Stimulated activated CD8-positive, alpha-beta memory T cell treated with anti-CD3 and anti-CD28 coated beads, Interleukin-7, amount 100 ng/mL, for 48 hours (primary cell): Measurements from ENCODE around the gene OPCML.

ENCODE experiments used
- DNase-seq, 2 donors: peaks; one replicate each; pipeline ENCODE4 v3.0.0-alpha.2; 2020; ENCODE audit warnings: low read depth in 1 of 2; ENCODE audit errors: extremely low read depth in 1 of 2

OPCML gene

DNA sequence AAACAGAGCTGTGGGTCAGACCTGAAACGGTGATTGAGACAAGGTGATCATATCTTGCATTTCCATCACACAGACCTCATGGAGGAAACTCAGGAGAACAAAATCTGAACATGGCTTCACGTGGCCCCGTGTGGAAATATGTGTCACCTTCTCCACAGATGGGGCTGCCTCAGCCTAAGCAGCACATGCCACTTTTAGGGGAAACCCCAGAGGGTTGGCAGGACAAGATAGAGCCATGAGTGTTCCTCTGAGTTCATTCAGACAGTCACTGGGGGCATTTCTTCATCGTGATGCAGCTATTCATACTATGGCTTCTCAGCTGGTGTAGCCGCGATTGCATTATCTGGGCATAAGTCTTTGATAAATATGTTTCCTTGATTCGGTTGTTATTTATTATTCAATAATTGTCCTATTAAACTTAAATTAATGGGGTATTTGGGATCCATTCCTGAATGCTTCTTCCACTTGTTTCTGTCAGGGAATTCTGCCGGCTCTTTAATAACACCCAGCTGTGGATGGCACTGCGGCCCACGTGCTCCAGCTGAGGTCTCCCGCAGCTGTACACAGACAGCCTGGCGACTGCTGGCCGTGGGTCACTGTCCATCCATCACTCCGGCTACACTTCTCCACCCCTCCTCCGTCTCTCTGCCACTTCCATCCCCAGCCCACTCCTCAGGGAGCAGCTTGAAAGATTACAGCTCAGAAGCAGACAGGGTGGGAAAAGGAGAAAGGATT is 485.1 kb downstream of the OPCML start:
- DNase-seq = no peak

DNA sequence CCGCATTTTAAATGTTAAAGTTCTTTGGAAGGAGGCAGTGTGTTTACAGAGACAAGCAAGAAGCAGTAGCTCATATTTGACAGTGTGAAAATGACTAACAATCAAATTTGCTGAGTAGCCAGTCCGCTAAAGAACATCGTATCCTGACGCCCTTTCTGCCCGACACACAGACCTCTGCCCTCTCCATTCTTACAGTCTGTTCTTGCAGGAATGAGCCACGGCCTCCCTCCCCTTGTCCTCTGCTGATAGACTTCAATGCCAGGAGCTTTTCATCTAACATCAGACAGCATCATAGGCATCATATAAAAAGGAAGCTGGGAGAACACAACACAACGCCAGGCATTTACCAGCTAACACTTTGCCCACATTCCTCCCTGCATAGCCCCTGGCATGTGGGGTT is 486.0 kb downstream of the OPCML start:
- DNase-seq = no peak

DNA sequence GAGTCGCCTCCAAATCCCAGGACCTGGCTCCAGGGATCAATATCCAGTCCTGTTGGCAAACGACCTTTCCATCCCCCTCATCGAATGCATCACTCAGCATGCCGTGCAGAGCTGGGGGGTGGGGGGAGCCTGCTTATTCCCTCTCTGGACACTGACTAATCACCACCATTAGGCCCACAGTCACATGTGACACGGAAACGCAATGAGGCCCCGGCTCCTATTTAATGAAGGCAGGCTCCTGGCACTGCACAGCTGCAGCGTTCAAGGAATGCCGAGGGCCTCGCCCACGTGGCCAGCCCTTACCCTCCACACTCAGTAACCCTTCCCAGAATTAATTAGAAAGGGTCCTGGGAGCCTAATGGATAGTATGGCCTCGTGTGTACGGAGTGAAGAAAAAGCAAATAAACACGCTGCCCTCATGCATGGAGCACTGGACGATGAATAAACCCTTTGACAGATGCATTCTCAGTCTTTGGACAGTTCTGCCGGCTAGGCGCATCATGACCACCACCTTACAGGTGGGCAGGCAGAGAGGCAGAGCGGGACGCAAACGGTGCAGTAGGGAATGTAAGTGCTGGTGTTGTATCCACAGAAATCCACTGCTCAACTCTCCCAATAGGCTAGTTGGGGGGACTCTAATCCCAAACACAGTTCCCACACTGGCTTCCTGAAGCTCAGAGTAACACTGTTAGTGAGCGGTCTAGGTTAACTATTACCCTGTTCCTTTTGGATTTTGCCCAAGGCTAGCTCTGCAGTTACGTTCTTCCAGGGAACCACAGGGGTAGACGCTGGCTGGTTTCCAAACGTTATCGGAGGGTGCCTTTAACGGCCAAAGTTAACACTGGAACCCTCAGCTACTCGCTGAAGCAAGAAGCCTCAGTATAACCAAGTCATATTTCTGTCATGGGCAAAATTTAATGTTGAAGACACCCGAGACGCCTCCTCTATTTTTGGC is 490.1 kb downstream of the OPCML start:
- no peak for DNase-seq

DNA sequence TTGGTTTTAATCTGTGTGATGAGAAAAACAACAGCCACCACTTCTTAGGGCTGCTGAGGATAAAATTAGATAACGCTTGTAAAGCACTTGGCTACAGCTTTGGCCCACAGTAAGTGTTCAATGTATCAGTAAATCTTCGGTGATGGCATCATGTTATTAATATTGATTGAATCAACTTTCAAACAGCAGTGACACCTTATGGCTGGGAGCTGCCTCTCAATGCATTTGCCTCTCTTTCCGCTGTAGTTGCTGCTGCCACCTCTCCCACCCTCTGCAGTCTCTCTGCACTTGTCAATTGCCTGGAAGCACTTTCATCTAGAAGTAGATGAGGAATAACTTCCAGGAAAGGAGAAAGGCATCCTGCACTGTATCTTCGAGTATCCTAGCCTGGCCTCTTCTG is 491.1 kb downstream of the OPCML start:
- no peak for DNase-seq

DNA sequence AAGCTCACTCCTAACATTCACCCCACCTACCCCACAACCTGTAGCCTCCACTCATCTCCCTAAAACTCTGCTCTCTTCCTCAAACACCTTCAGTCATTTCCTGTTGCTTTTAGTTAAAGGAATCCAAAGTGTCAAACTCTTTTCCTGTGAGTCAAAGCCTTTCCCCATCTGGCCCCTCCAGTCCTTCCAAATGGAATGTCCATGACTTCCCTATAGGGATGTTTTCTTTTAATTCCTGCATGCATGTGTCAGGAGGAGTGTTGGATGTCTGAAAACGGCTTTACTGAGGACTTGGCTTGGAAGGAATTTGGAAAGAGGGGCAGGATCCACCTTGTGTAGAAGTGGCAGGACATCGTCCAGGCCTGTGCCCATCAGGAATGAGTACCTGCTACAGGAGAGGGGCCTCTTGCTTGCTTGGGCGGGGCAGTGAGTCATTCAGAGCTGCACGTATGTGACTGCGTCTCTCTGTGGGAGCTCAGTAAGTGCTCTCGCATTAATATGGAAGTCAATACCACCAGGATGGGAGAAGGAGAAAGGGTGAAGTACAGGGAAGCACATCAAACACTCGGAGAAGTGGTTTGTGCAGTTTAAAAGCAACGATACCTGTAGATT is 491.9 kb downstream of the OPCML start:
- DNase-seq = no peak

DNA sequence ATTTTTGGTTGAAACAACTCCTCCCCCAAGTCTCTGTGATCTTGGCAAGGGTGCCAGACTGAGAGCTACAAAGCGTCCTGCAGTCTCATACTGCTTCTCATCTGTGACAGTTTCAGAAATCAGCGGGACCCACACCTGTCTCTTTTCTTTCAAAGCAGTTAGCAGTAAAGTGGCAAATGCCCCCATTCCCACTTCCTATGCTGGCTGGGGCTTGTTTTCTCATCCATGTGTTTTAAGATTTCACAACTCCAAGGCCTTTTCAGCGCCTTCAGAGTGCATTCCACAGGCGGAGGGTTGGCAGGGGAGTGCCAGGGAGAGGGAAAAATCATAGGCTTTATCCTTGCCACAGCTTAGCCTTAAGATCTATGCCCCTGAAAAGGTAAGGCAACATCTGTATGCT is 493.5 kb downstream of the OPCML start:
- DNase-seq = no peak

DNA sequence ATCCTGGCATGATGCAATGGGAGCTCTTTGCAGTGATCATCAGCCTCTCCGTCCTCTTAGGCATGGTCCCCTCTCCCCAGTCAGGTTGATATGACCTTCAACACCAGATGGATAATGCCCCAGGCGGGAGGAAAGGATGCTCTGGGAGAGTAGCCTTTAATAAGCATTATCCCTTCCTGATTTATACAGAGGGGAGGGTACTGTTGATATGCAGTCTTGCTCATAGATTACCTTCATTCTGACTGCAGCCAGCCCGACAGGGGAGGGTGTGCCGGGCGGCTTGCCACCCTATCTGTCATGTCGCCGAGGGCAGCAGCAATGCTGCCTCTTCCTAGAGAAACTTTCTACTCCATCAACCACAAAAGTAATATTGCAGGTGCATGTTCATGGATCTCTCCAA is 497.4 kb downstream of the OPCML start:
- DNase-seq = no peak

DNA sequence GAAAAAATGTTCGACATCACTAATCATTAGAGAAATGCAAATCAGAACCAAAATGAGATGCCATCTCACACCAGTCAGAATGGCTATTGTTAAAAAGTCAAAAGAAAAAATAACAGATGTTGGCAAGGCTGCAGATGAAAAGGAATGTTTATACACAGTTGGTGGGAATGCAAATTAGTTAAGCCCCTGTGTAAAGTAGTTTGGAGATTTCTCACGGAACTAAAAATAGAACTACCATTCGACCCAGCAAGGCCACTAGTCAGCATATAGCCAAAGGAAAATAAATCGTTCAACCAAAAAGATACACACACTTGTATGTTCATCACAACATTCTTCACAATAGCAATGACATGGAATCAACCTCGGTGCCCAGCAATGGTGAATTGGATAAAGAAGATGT is 503.2 kb downstream of the OPCML start:
- no peak for DNase-seq

DNA sequence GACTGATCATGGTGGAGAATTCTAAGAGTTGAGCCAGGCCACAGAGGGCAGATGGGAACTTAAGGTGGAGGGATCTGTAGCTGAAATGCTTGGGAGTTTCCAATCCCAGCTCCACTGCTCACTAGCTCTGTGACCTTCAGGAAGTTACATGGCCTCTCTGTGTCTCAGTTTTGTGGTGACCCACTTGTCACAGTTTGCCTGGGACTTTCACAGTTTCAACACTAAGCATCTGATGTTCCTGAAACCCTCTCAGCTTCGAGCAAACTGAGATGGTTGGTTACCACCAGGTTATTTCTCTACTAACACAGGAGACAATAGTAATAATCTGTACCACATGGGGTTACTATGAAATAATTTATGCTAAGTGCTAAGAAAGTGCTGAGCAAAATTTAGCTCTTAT is 505.3 kb downstream of the OPCML start:
- no peak for DNase-seq

DNA sequence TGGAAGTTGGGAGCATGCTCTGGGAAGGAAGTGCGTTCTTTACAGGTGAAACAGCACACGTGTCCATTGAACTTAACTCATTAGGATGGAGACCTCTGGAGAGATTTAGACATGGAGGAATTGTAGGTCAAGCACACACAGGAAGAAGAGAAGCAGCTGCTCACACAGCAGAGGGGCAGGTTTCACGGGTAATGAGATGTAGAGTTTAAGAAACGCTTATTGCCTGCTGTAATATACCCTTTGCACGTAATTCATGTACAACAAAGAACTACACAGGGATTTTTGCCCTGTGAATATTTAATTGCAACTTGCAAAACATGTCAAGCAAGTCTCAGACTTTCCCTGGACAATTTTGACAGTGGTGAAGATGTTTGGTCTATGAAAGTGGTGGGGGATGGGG is 508.0 kb downstream of the OPCML start:
- no peak for DNase-seq

DNA sequence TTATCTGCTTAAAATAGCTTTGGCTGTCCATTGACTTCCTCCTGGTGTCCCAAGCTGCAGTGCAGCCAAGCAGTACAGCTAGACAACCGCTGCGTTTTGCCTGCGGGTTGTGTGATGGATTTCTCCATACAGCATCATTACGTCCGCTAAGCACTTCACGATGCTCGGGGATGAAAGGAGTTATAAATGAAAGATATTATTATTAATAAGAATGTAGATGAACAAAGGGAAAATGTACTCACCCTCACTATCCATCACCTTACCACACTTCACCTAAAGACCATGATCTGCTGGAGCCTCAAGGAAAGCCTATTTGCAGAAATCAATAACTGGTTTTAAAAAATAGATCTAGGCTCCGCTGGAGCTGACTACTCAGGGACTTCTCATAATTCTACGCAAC is 509.1 kb downstream of the OPCML start:
- DNase-seq = no peak

DNA sequence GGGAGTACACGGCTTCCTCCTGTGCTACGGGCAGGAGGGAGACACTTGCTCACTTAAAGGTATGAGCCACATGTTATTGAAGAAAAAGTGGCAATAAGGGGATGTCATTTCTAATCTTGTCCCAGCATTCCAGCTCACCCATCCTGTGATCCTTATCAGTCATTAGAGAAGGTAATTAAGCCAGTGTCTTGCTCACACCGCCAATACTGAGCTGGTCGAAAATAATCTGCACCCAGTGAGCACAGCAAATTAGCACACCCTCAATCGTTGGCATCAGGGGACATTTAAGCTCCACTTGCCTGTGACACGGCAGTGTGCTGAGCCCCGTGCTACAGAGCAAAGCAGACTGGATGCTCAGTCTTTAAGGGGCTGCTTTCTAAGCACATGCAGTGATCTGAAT is 510.7 kb downstream of the OPCML start:
- DNase-seq = no peak

DNA sequence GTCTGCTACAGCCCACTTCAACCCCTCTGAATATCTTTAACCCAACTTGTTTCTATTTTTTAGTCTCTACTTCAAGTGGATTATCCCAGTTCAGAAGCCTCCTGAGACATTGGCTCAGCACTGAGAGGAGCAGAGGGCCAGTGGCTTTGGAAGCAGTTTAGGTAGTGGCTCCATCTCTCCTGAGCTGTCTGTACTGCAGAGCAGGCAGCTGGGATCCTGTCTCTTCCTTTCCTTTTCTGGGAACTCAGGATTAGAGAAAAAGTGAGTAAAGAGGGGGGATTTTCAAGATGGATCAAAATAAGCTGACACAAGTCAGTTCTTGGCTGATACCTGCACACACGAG is 512.0 kb downstream of the OPCML start:
- no peak for DNase-seq

DNA sequence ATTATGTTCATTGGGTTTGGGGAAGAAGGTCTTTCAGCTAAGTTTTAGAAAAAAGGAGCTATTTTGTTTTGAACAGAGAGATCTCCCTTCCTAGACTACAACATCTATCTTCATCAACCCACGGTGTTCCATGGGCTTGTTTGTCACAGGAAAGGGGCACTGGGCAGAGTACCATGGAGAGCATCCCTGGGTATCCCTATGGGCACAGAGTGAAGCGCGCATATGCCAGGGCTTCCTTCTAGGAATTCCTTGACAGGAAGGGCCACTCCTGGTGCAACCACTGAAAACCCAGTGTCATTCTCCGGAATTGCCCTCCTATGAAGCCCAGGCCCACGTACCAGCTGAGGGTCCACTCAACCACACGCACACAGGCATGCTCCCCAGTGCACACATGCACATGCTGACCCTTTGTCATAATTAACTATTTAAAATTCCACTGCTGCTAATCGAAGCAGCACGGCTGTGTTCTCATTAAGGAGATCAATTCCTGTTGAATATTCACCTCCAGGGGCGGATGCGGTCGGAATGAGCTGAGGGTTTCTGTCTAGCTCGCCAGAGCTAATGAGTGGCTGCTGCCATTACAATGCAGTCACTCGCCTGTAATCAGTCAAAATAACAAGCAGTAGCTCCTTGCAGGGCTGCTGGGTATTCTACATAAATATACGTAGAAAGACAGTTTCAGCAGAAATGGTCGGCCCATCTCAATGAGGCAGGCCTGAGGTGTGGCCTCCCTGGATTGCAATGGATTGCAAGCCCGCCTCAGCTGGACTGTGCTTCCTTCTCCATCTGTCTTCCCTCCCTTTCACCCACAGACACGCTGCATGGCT is 512.5 kb downstream of the OPCML start:
- DNase-seq = no peak

DNA sequence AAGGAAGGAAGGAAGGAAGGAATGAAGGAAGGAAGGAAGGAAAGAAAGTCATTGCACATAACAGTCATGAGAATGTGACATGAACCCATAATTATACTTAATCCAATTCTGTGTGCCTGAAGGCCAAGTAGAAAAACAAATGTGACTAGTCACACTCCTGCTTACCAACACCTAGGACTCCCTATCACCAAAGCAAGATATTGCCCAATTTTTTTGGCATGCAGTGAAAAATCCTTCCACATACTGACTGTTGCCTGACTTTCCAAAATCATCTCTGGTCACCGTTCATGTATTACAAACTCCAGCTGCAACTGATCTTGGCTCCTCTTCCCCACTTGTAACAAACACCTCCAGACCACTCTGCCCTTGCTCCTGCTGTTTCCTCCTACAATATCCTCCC is 516.8 kb downstream of the OPCML start:
- no peak for DNase-seq

DNA sequence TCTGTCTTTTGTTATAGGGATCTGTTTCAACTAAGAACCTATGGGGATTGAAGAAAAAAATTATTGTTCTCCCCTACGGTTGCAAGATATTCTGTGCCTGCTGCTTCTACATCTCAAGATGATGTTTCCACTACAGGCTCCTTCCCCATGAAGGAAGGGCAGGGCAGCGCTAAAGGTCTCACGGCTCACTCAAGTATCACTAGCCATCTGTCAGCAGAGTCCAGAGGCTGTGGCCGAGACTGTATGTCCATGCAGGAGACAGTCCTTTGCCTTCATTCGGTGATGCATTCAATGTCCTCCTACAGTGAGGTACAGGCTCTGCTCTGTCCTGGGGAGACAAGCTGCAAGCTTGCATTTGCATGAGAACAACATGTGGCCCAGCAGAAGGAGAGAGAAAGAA is 518.0 kb downstream of the OPCML start:
- DNase-seq = no peak

DNA sequence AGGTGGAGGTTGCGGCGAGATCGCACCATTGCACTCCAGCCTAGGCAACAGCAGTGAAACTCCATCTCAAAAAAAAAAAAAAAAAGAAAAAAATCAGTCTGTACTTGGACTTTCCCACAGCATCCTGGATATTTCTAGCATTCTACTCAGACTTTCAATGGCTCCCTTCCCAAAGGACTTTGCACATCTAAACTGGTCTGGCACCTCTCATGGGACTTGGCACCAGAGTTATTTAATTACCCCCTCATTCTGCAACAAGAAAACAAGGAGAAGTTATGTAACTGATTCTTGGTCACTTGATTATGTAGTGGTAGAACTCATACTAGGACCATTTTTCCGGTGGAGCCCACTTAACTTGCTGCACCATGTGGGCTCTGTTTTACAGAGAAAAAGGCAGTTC is 519.5 kb downstream of the OPCML start:
- no peak for DNase-seq

DNA sequence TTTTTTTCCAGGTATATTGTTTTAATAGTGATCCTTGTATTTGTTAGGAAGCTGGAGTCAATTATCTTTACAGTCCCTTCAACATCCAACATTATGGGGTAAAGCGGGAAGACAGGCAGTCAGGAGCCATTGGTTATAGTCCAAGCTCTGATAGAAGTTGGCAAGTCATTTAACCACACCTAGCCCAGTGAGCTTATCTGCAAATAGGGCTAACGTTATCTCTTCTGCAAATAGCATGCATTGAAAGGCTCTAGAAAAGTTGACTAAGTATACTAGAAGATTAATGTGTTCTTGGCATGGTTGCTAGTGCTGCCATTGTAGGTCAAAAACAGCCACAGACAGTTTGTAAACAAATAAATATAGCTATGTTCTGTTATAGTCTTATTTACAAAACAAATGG is 520.7 kb downstream of the OPCML start:
- DNase-seq = no peak

DNA sequence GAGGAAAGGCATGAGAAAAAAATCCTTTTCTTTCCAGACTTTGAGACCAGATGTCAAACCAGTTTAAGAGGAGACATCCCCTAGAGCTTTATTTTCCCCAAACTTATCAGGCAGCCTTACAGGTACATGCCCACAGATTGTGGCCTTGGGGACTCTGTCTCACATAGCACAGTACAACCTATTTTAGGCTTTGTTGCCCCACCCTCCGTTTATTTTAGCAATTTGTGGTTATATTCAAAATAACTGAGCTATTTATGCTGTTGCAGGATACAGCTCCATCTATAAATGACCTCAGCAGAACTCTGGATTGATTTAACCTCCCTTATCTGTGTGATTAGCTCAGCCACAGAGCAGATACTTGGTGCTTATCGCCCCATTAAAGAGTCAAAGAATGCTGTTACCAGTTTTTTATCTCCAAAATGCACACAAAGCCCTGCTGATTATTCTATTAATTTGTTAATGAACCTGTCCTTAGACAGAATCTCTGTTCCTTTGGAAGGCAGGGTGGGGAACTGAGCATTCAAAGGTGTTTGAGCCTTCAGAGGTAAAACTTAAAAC is 525.2 kb downstream of the OPCML start:
- DNase-seq = no peak

DNA sequence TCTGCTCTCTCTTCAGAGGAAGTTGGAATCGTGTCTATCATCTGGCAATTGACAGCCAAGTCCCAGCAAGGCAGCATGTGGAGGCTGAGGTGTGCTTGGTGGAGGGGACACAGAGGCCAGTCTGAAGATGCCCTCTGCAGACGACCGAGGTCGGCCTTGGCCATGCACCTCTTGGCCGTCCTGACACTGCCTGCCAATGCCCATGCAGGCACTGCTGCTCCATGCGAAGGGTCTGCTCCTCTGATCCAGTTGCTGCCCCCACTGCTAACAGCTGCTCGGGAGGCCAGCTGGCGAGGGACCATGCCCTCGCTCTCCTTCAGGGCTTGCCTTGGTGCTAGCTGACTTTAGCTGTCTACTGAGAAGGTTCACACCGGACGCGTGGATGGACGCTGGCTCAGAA is 527.9 kb downstream of the OPCML start:
- DNase-seq = no peak

DNA sequence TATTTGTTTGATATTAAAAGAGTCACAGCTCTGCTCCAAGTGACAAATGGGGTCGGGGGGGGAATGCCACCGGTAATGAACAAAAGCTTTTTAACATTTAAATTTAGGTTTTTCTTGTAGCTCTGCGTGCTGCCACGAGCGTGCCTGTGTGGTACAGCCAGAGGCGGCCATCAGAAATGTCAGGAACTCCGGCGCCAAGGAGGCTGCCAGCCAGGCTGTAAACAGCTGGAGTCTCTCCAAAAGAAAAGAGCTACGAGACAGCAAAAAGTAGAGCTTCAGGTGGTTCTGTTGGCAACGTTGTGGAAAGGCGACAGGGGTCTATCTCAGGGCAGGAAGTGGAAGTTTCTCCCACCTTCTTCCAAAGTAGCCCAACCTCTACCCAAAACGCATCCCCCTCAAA is 532.8 kb downstream of the OPCML start:
- no peak for DNase-seq
